Measurements from ENCODE around the gene C5AR1.

DNA sequence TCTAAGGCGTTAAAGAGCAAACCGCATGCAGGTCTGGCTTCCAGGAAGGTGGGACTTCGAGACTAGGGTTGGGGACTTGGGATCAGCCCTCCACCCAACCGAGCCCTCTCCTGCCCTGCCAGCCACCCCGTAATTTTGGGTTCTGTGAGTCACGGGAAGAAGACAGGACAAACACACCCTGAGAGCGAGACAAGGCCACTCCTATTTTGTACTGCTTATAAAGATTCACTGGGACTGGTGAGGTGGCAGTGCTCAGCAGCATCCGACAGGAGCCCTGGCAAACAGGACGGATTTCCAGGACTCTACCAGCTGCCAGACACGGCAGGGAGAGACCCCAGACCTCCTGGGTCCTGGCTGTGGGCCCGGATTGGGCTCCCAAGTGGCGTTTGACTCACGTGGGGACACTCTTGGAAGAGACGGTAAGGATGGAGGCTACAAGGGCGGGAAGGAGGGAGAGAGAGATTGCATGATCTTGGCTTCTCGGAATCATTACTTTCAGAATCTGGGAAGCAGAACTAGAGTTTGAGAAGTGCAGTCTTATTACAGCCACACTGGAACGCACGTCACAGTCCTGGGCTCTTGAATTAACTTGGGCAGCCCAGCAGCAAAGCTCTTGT, 22.4 kb downstream of the C5AR1 start, which contains the start of gene C5AR2:
- TF ChIP-seq, protein P1, sequence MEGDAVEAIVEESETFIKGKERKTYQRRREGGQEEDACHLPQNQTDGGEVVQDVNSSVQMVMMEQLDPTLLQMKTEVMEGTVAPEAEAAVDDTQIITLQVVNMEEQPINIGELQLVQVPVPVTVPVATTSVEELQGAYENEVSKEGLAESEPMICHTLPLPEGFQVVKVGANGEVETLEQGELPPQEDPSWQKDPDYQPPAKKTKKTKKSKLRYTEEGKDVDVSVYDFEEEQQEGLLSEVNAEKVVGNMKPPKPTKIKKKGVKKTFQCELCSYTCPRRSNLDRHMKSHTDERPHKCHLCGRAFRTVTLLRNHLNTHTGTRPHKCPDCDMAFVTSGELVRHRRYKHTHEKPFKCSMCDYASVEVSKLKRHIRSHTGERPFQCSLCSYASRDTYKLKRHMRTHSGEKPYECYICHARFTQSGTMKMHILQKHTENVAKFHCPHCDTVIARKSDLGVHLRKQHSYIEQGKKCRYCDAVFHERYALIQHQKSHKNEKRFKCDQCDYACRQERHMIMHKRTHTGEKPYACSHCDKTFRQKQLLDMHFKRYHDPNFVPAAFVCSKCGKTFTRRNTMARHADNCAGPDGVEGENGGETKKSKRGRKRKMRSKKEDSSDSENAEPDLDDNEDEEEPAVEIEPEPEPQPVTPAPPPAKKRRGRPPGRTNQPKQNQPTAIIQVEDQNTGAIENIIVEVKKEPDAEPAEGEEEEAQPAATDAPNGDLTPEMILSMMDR (IDR thresholded peaks at IDR 0.05): no peak
- no peak for TF ChIP-seq EP300 (IDR thresholded peaks at IDR 0.05)
- no peak for TF ChIP-seq POLR2A (IDR thresholded peaks at IDR 0.05)

Measured in ovary (tissue), 3 donors.